Right atrium auricular region (tissue), 2 donors: Measurements from ENCODE around the gene LYL1. TPM values are rescaled to one million over a fixed set of nuclear protein-coding genes. Genes with fewer than 3 reads are reported as not detected.
A peak's percentile ranks its signal among the peaks of the same experiment; 100 is the strongest.

Source experiments
- DNase-seq: peaks from one replicate; pipeline ENCODE4 v3.0.0-alpha.2; 2019; ENCODE audit warnings: low spot score
- H3K27ac ChIP-seq, 2 donors: fragments of 200-600 bp; sonication (generic); 1 replicate in 1 of 2; 2 replicates in 1 of 2; pipeline ENCODE4 v1.5.1; 2016 to 2019
- H3K27me3 ChIP-seq, 2 donors: fragments of 200-600 bp; sonication (generic); one replicate each; pipeline versions ENCODE4 v1.5.1 to v1.6.0; 2017 to 2019
- H3K36me3 ChIP-seq: fragments of 200-600 bp; sonication (generic); one replicate; pipeline ENCODE4 v1.5.1; 2016
- H3K4me1 ChIP-seq, 2 donors: fragments of 200-600 bp; sonication (generic); one replicate each; pipeline versions ENCODE4 v1.5.1 to v1.6.0; 2017 to 2019
- H3K4me3 ChIP-seq, 2 donors: fragments of 200-600 bp; sonication (generic); 1 replicate in 1 of 2; 2 replicates in 1 of 2; pipeline ENCODE4 v1.5.1; 2017 to 2019; ENCODE audit warnings: mild to moderate bottlenecking in 1 of 2, moderate library complexity in 1 of 2
- H3K9me3 ChIP-seq, 2 donors: fragments of 200-600 bp; sonication (generic); one replicate each; pipeline ENCODE4 v1.5.1; 2019
- CTCF ChIP-seq, 2 donors: fragments of 200-600 bp; sonication (generic); IDR thresholded peaks; one replicate each; pipeline ENCODE4 v1.5.1; 2019; ENCODE audit warnings: antibody characterized with exemption in 2 of 2
- total RNA-seq, 2 donors: library from RNA; depleted of rRNA; stranded (reverse); fragments of >200 nt; gene quantifications; one replicate each; pipeline ENCODE4 v1.1.0, GENCODE V29; 2016

LYL1 gene
- total RNA-seq, 2 donors from 2014 or later: 10.2 to 15.3 TPM

GRCh38 chr19:13097463-13098258, 5.0 kb downstream of the LYL1 start:
- Histone ChIP-seq H3K36me3 (peaks cover 6% of the 10 kb centered on the region), H3K27me3 (no peaks in the 10 kb centered on the region), H3K9me3 (no peaks in the 10 kb centered on the region), H3K4me3 (peak overlapping the region; percentile 22 to 50), H3K4me1 (peaks cover 0 to 93% of the 10 kb centered on the region in 2 donors), H3K27ac (peak overlapping the region; percentile 84 to 85)
- TF ChIP-seq CTCF (IDR thresholded peaks at IDR 0.05): no peak
- no peak for DNase-seq

- H3K4me3 ChIP-seq: peak overlapping the region; percentile 22 to 50
- H3K27me3 ChIP-seq: no peaks in the 10 kb centered on the region
- H3K27ac ChIP-seq: peak overlapping the region; percentile 84 to 85
- no peaks in the 10 kb centered on the region for H3K9me3 ChIP-seq
- DNase-seq: no peak
- peaks cover 6% of the 10 kb centered on the region for H3K36me3 ChIP-seq
- TF ChIP-seq CTCF (IDR thresholded peaks at IDR 0.05): no peak
- H3K4me1 ChIP-seq: peaks cover 0 to 93% of the 10 kb centered on the region in 2 donors
Observed at GRCh38 chr19:13097033-13097462, 5.6 kb downstream of the LYL1 start.

GRCh38 chr19:13095934-13096927, 6.4 kb downstream of the LYL1 start:
- Histone ChIP-seq H3K27ac (peak overlapping the region; percentile 84 to 85), H3K4me3 (peak overlapping the region in 1 of 2 donors; percentile 50), H3K9me3 (no peaks in the 10 kb centered on the region), H3K4me1 (peaks cover 0 to 92% of the 10 kb centered on the region in 2 donors), H3K27me3 (no peaks in the 10 kb centered on the region), H3K36me3 (peaks cover 6% of the 10 kb centered on the region)
- peak in 1 of 2 donors; percentile 33 for TF ChIP-seq CTCF (IDR thresholded peaks at IDR 0.05)
- no peak for DNase-seq

GRCh38 chr19:13095393-13095784, 7.3 kb downstream of the LYL1 start:
- H3K27ac ChIP-seq: peak overlapping the region; percentile 84 to 85
- no peaks in the 10 kb centered on the region for H3K9me3 ChIP-seq
- peaks cover 0 to 91% of the 10 kb centered on the region in 2 donors for H3K4me1 ChIP-seq
- no peak for DNase-seq
- no peaks in the 10 kb centered on the region for H3K27me3 ChIP-seq
- TF ChIP-seq CTCF (IDR thresholded peaks at IDR 0.05): no peak
- peak overlapping the region in 1 of 2 donors; percentile 50 for H3K4me3 ChIP-seq
- peaks cover 6% of the 10 kb centered on the region for H3K36me3 ChIP-seq

GRCh38 chr19:13094771-13095392, 7.8 kb downstream of the LYL1 start:
- no peaks in the 10 kb centered on the region for H3K9me3 ChIP-seq
- TF ChIP-seq CTCF (IDR thresholded peaks at IDR 0.05): no peak
- peaks cover 6% of the 10 kb centered on the region for H3K36me3 ChIP-seq
- peaks cover 0 to 91% of the 10 kb centered on the region in 2 donors for H3K4me1 ChIP-seq
- no peaks in the 10 kb centered on the region for H3K27me3 ChIP-seq
- DNase-seq: no peak
- peak overlapping the region in 1 of 2 donors; percentile 50 for H3K4me3 ChIP-seq
- H3K27ac ChIP-seq: peak overlapping the region; percentile 84 to 85
